Parathyroid adenoma (tissue), 2 donors: Measurements from ENCODE around the gene IMMP2L.

Source experiments
- H2AFZ ChIP-seq: fragments of 300-600 bp; sonication (generic); one replicate; pipeline ENCODE4 v1.7.0; 2017; ENCODE audit warnings: antibody characterized with exemption, mild to moderate bottlenecking
- H3K27ac ChIP-seq: fragments of 300-600 bp; sonication (generic); one replicate; pipeline ENCODE4 v1.7.0; 2017
- H3K27me3 ChIP-seq: fragments of 300-600 bp; sonication (generic); one replicate; pipeline ENCODE4 v1.7.0; 2017; ENCODE audit warnings: low read length; ENCODE audit not compliant: control insufficient read depth, insufficient read depth
- H3K36me3 ChIP-seq: fragments of 300-600 bp; sonication (generic); one replicate; pipeline ENCODE4 v1.7.0; 2017; ENCODE audit warnings: low read length; ENCODE audit not compliant: control insufficient read depth, insufficient read depth
- H3K4me1 ChIP-seq: fragments of 300-600 bp; sonication (generic); one replicate; pipeline ENCODE4 v1.7.0; 2017; ENCODE audit warnings: control low read depth
- H3K4me2 ChIP-seq: fragments of 300-600 bp; sonication (generic); one replicate; pipeline ENCODE4 v1.7.0; 2017; ENCODE audit warnings: low read length
- H3K4me3 ChIP-seq: fragments of 300-600 bp; sonication (generic); one replicate; pipeline ENCODE4 v1.7.0; 2017; ENCODE audit warnings: low read depth, low read length
- H3K79me2 ChIP-seq: fragments of 300-600 bp; sonication (generic); one replicate; pipeline ENCODE4 v1.7.0; 2017; ENCODE audit warnings: control low read depth
- H3K9ac ChIP-seq: fragments of 300-600 bp; sonication (generic); one replicate; pipeline ENCODE4 v1.7.0; 2017; ENCODE audit warnings: mild to moderate bottlenecking
- H3K9me3 ChIP-seq: fragments of 300-600 bp; sonication (generic); one replicate; pipeline ENCODE4 v1.7.0; 2017; ENCODE audit warnings: low read length; ENCODE audit not compliant: control insufficient read depth
- TF ChIP-seq, protein P1 (sequence below): fragments of 300-600 bp; sonication (generic); IDR thresholded peaks from one replicate; pipeline ENCODE4 v1.7.0; 2017; ENCODE audit warnings: antibody characterized with exemption, mild to moderate bottlenecking
- donor health status: primary hyperparathyroidism.

Gene IMMP2L

DNA sequence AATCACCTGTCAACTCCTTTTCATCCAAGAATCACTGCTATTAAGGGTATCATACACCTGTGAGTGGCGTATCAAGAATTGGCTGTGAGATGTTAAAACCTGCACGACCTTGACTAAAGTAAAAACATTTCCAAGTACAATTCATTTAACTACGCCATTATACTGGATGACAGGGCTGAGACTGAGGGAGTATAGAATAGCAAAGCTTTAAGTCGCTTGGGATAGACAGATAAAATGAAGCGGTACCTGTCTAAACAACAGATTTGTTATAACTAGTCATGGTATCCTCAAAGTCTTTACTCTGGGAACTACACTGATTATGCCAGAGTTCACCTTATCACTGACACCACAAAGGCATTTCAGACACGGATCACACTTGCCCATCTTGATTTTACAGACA, 837.5 kb downstream of the IMMP2L start:
- TF ChIP-seq, protein P1, sequence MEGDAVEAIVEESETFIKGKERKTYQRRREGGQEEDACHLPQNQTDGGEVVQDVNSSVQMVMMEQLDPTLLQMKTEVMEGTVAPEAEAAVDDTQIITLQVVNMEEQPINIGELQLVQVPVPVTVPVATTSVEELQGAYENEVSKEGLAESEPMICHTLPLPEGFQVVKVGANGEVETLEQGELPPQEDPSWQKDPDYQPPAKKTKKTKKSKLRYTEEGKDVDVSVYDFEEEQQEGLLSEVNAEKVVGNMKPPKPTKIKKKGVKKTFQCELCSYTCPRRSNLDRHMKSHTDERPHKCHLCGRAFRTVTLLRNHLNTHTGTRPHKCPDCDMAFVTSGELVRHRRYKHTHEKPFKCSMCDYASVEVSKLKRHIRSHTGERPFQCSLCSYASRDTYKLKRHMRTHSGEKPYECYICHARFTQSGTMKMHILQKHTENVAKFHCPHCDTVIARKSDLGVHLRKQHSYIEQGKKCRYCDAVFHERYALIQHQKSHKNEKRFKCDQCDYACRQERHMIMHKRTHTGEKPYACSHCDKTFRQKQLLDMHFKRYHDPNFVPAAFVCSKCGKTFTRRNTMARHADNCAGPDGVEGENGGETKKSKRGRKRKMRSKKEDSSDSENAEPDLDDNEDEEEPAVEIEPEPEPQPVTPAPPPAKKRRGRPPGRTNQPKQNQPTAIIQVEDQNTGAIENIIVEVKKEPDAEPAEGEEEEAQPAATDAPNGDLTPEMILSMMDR, result no peak
- no peaks in the 10 kb centered on the region for H3K79me2 ChIP-seq
- H3K9ac ChIP-seq, result no peak overlapping the region

DNA sequence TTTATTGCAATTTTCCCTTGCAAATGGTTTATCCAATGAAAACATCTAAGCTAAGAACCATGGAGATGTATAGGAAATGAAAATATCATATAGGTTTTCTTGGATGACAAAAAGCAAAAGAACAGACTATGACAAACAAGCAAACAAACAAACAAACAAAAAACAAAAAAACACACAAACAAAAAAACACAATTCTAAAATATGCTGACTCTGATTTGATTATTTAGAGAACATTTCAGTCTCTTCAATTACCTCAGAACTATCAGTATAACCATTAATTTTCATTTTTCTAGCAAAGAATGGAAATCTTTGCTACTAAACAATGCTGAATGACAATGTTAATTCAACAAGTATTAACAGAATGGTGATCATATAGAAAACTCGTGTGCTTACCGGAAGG, 840.9 kb downstream of the IMMP2L start:
- Histone ChIP-seq H3K27me3 (no peaks in the 10 kb centered on the region), H3K79me2 (no peaks in the 10 kb centered on the region), H3K9me3 (no peaks in the 10 kb centered on the region), H3K4me1 (no peaks in the 10 kb centered on the region), H3K4me3 (no peak overlapping the region), H2AFZ (no peak overlapping the region), H3K27ac (no peak overlapping the region), H3K4me2 (no peak overlapping the region), H3K9ac (no peak overlapping the region), H3K36me3 (no peaks in the 10 kb centered on the region)
- TF ChIP-seq, protein P1, result no peak

More for the DNA sequence above, 837.5 kb downstream of the IMMP2L start:
- H3K4me2 ChIP-seq, result no peak overlapping the region
- no peak overlapping the region for H2AFZ ChIP-seq
- no peaks in the 10 kb centered on the region for H3K9me3 ChIP-seq
- H3K4me1 ChIP-seq, result no peaks in the 10 kb centered on the region
- H3K4me3 ChIP-seq, result no peak overlapping the region
- no peaks in the 10 kb centered on the region for H3K27me3 ChIP-seq
- H3K27ac ChIP-seq, result no peak overlapping the region
- no peaks in the 10 kb centered on the region for H3K36me3 ChIP-seq

DNA sequence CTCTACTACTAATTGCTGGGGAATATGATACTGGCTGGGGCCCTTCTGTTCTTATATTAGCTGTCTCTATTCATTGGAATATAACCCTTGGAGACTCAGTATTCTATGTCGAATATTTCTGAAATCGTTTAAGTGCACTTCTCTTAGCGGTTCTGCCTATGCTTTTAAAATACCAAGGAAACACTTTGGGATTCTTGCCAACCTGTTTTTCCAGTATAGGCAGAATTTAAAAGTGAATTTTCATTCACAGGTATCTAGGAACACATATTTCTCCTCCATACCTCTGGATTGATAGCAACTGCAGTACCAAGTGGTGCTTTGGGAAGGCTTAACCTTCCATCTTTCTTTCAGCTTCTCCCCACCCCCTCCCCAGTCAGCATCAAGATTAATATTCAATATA, 841.7 kb downstream of the IMMP2L start:
- H3K36me3 ChIP-seq, result no peaks in the 10 kb centered on the region
- no peaks in the 10 kb centered on the region for H3K79me2 ChIP-seq
- H3K9ac ChIP-seq, result no peak overlapping the region
- H3K4me1 ChIP-seq, result no peaks in the 10 kb centered on the region
- H3K4me2 ChIP-seq, result no peak overlapping the region
- no peak overlapping the region for H2AFZ ChIP-seq
- H3K9me3 ChIP-seq, result no peaks in the 10 kb centered on the region
- no peak overlapping the region for H3K27ac ChIP-seq
- no peak overlapping the region for H3K4me3 ChIP-seq
- H3K27me3 ChIP-seq, result no peaks in the 10 kb centered on the region
- TF ChIP-seq, protein P1, result no peak

DNA sequence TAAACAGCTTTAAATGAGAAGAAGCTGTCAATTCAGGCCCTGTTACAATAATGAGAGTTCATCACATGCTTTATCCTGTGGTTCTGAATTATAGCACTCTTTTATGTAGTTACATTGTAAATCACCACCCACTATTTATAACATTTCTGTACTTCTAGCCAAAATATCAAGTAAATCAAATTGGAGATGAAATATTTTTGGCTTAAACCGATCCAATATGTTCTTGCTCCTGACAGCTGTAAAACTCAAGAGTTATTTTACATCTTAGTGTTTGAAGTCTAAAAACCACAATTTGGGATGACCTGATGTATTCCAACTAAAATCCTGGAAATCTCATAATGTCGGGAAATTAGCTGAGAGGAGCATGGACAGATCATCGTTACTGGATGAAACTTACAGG, 842.6 kb downstream of the IMMP2L start:
- H3K27ac ChIP-seq, result no peak overlapping the region
- no peaks in the 10 kb centered on the region for H3K9me3 ChIP-seq
- no peaks in the 10 kb centered on the region for H3K27me3 ChIP-seq
- no peak overlapping the region for H3K4me3 ChIP-seq
- no peak overlapping the region for H3K9ac ChIP-seq
- no peak overlapping the region for H2AFZ ChIP-seq
- TF ChIP-seq, protein P1, result no peak
- H3K4me2 ChIP-seq, result no peak overlapping the region
- H3K79me2 ChIP-seq, result no peaks in the 10 kb centered on the region
- H3K36me3 ChIP-seq, result no peaks in the 10 kb centered on the region
- no peaks in the 10 kb centered on the region for H3K4me1 ChIP-seq

DNA sequence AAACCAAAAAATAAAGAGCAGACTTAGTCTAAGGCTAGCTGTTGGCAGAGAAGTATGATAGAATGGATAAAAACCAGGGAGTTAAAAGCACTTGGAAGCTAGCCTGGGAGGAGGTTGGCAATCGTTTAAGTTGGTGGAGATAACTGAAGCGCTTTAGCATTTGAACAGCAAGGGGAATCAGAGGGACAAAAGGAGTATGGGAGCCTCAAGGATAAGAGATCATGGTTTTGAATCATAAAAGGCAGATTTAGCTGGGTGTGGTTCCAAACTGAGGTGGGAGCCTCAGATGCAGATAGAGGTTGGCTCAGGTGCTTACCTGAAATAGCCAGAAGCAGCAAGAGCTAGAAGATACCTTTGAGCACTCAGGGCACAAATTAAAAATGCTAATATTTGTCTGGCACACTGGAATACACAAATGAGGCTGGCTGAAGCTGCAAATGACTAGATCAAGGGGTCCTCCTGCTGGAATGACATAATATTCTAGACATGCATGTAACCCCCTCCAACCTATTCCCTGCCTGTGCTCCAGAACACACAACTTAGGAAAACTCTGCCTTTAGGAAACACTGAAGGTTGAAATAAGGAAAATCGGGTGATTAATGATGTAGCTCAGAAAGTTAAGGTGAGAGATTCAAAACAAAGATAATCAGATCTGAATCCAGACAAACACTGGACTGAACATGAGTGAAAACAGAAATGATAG, 843.6 kb downstream of the IMMP2L start:
- TF ChIP-seq, protein P1, result no peak
- H3K4me1 ChIP-seq, result no peaks in the 10 kb centered on the region
- no peaks in the 10 kb centered on the region for H3K9me3 ChIP-seq
- no peak overlapping the region for H3K27ac ChIP-seq
- no peaks in the 10 kb centered on the region for H3K36me3 ChIP-seq
- H3K4me3 ChIP-seq, result no peak overlapping the region
- no peak overlapping the region for H3K9ac ChIP-seq
- no peak overlapping the region for H3K4me2 ChIP-seq
- H3K27me3 ChIP-seq, result no peaks in the 10 kb centered on the region
- no peak overlapping the region for H2AFZ ChIP-seq
- no peaks in the 10 kb centered on the region for H3K79me2 ChIP-seq
